Tibial nerve (tissue), 4 donors: ENCODE measurements around the gene ANKRD6. TPM values are rescaled to one million over a fixed set of nuclear protein-coding genes. Genes with fewer than 3 reads are reported as not detected.

Source experiments
- DNase-seq, 2 donors: peaks; one replicate each; pipeline ENCODE4 v3.0.0-alpha.2; 2019; ENCODE audit warnings: low spot score in 2 of 2
- H3K27ac ChIP-seq, 4 donors: fragments of 200-600 bp; sonication (generic) in 3 of 4; one replicate each; pipeline ENCODE4 v1.5.1; 2017 to 2019; ENCODE audit warnings: mild to moderate bottlenecking in 1 of 4
- H3K27me3 ChIP-seq, 2 donors: fragments of 200-600 bp; sonication (generic) in 1 of 2; one replicate each; pipeline versions ENCODE4 v1.5.1 to v1.6.0; 2017 to 2019
- H3K36me3 ChIP-seq, 3 donors: fragments of 200-600 bp; sonication (generic); one replicate each; pipeline ENCODE4 v1.5.1; 2018 to 2019
- H3K4me1 ChIP-seq, 4 donors: fragments of 200-600 bp; sonication (generic) in 3 of 4; one replicate each; pipeline ENCODE4 v1.5.1; 2017 to 2019
- H3K4me3 ChIP-seq, 4 donors: fragments of 200-600 bp; sonication (generic) in 3 of 4; one replicate each; pipeline ENCODE4 v1.5.1; 2017 to 2019; ENCODE audit warnings: mild to moderate bottlenecking in 1 of 4, moderate library complexity in 1 of 4
- H3K9me3 ChIP-seq, 4 donors: fragments of 200-600 bp; sonication (generic) in 3 of 4; one replicate each; pipeline ENCODE4 v1.5.1; 2017 to 2019
- CTCF ChIP-seq, 5 experiments: fragments of 200-600 bp in 3 of 5; fragments of 450-650 bp in 2 of 5; sonication (generic) in 3 of 5; IDR thresholded peaks; one replicate each; pipeline ENCODE4 v1.5.1; 2016 to 2019; ENCODE audit warnings: antibody characterized with exemption in 5 of 5, mild to moderate bottlenecking in 3 of 5, moderate library complexity in 2 of 5
- EP300 ChIP-seq, 2 donors: sonication (generic); formaldehyde crosslinking; IDR thresholded peaks; one replicate each; pipeline ENCODE4 v1.6.1; 2017; ENCODE audit warnings: antibody characterized with exemption in 2 of 2, mild to moderate bottlenecking in 1 of 2
- POLR2A ChIP-seq, 2 donors: fragments of 450-650 bp; IDR thresholded peaks; one replicate each; pipeline ENCODE4 v1.6.1; 2017; ENCODE audit warnings: antibody characterized with exemption in 2 of 2, mild to moderate bottlenecking in 2 of 2, moderate library complexity in 2 of 2
- WGBS, 2 donors: methylation state at CpG; one replicate each; pipeline ENCODE4 v1.1.5; 2018; 5-methylcytosine and 5-hydroxymethylcytosine counted together
- total RNA-seq, 4 donors: library from RNA; depleted of rRNA; stranded (reverse); fragments of >200 nt; gene quantifications; one replicate each; pipeline ENCODE4 v1.1.0, GENCODE V29; 2016

ANKRD6 gene
- total RNA-seq, 4 donors from 2014 or later = 10.1 to 22.8 (median 13.0) TPM

- TF ChIP-seq EP300 (IDR thresholded peaks at IDR 0.05) (no peak), POLR2A (IDR thresholded peaks at IDR 0.05) (no peak)
- no peak overlapping the region for H3K27ac ChIP-seq
- H3K9me3 ChIP-seq = no peaks in the 10 kb centered on the region
- H3K27me3 ChIP-seq = no peaks in the 10 kb centered on the region
- no peak for DNase-seq
- peaks cover 0 to 10% (median 0%) of the 10 kb centered on the region in 4 donors for H3K4me1 ChIP-seq
- WGBS, 2 donors = 76 to 90% methylated on average over 6 of the region's 6 CpGs
- no peak overlapping the region for H3K4me3 ChIP-seq
- H3K36me3 ChIP-seq = peaks cover 0 to 9% (median 0%) of the 10 kb centered on the region in 3 donors
Observed at GRCh38 chr6:89567630-89568390, 134.9 kb downstream of the ANKRD6 start.

- H3K27me3 ChIP-seq = no peaks in the 10 kb centered on the region
- no peaks in the 10 kb centered on the region for H3K36me3 ChIP-seq
- no peak overlapping the region for H3K4me3 ChIP-seq
- WGBS, 2 donors = 62 to 66% methylated on average over 2 of the region's 2 CpGs
- no peak overlapping the region for H3K27ac ChIP-seq
- no peak for DNase-seq
- no peaks in the 10 kb centered on the region for H3K9me3 ChIP-seq
- no peaks in the 10 kb centered on the region for H3K4me1 ChIP-seq
- no peak for TF ChIP-seq CTCF (IDR thresholded peaks at IDR 0.05)
- no peak for TF ChIP-seq EP300 (IDR thresholded peaks at IDR 0.05)
- TF ChIP-seq POLR2A (IDR thresholded peaks at IDR 0.05) = no peak
Observed at GRCh38 chr6:89574910-89575561, 142.1 kb downstream of the ANKRD6 start.

- no peaks in the 10 kb centered on the region for H3K4me1 ChIP-seq
- TF ChIP-seq POLR2A (IDR thresholded peaks at IDR 0.05) (no peak), EP300 (IDR thresholded peaks at IDR 0.05) (no peak), CTCF (IDR thresholded peaks at IDR 0.05) (no peak)
- WGBS, 2 donors = 74 to 79% methylated on average over 2 of the region's 2 CpGs
- H3K9me3 ChIP-seq = no peaks in the 10 kb centered on the region
- no peak for DNase-seq
- no peaks in the 10 kb centered on the region for H3K27me3 ChIP-seq
- no peaks in the 10 kb centered on the region for H3K36me3 ChIP-seq
- H3K4me3 ChIP-seq = no peak overlapping the region
- no peak overlapping the region for H3K27ac ChIP-seq
Observed at GRCh38 chr6:89575562-89575960, 142.6 kb downstream of the ANKRD6 start.

- TF ChIP-seq CTCF (IDR thresholded peaks at IDR 0.05) (no peak), POLR2A (IDR thresholded peaks at IDR 0.05) (no peak), EP300 (IDR thresholded peaks at IDR 0.05) (no peak)
- Histone ChIP-seq H3K9me3 (no peaks in the 10 kb centered on the region), H3K27ac (no peak overlapping the region), H3K4me1 (no peaks in the 10 kb centered on the region), H3K4me3 (no peak overlapping the region), H3K36me3 (no peaks in the 10 kb centered on the region), H3K27me3 (no peaks in the 10 kb centered on the region)
- DNase-seq = no peak
- 78 to 80% methylated on average over 3 of the region's 3 CpGs for WGBS, 2 donors
Observed at GRCh38 chr6:89580997-89581666, 148.2 kb downstream of the ANKRD6 start.

- no peaks in the 10 kb centered on the region for H3K4me1 ChIP-seq
- H3K4me3 ChIP-seq = no peak overlapping the region
- no peak for TF ChIP-seq EP300 (IDR thresholded peaks at IDR 0.05)
- no peak for TF ChIP-seq POLR2A (IDR thresholded peaks at IDR 0.05)
- TF ChIP-seq CTCF (IDR thresholded peaks at IDR 0.05) = no peak
- 49 to 56% methylated on average over 4 of the region's 4 CpGs for WGBS, 2 donors
- H3K36me3 ChIP-seq = no peaks in the 10 kb centered on the region
- no peaks in the 10 kb centered on the region for H3K9me3 ChIP-seq
- no peak overlapping the region for H3K27ac ChIP-seq
- H3K27me3 ChIP-seq = no peaks in the 10 kb centered on the region
- no peak for DNase-seq
Observed at GRCh38 chr6:89581689-89582088, 148.7 kb downstream of the ANKRD6 start.
